ENCODE results near the gene DOCK10. TPM values are rescaled to one million over a fixed set of nuclear protein-coding genes. Genes with fewer than 3 reads are reported as not detected.

Gene DOCK10
- polyA plus RNA-seq (1.0 to 2.5 TPM (median 1.4 TPM) in 3 replicates), polyA minus RNA-seq (1.2 to 2.7 TPM (median 1.5 TPM) in 3 replicates)
- polyA plus RNA-seq (2011; ENCODE audit: low read depth): 0.27 TPM
- polyA plus RNA-seq (2011; cell fraction: cytosol; rRNA removed): 0.21 and 0.29 TPM in 2 replicates
- 0.80 and 1.8 TPM in 2 replicates for polyA plus RNA-seq (2011; cell fraction: nucleus; rRNA removed)
- 0.01 and 0.58 TPM in 2 replicates for polyA plus RNA-seq (2012; ENCODE audit: low replicate concordance)
- polyA minus RNA-seq (2011; cell fraction: cytosol; rRNA and poly(A)+ RNA removed): 4.0 TPM
- 1.3 and 1.6 TPM in 2 replicates for polyA minus RNA-seq (2011; cell fraction: nucleus; rRNA and poly(A)+ RNA removed)

GRCh38 chr2:225041851-225042799 lies at the start of gene DOCK10:
TSS of gene DOCK10 (minus strand) at chr2:225042468. CDS start at chr2:225042374, 94 bp downstream.
- Histone ChIP-seq H4K20me1 (ENCODE audit: control insufficient read depth, extremely low read depth, insufficient read depth, low read length) (no peaks in the 10 kb centered on the region), H3K36me3 (ENCODE audit: control insufficient read depth in 2 of 2, extremely low read depth in 1 of 2, insufficient read depth in 2 of 2, low read length in 2 of 2) (no peaks in the 10 kb centered on the region), H3K4me3 (ENCODE audit: control insufficient read depth in 2 of 3, extremely low read depth in 1 of 3, insufficient read depth in 2 of 3, low read depth in 1 of 3, low read length in 3 of 3) (peak within 1 kb of the TSS; percentile 39 to 70 (median 69)), H3K27ac (ENCODE audit: control insufficient read depth, insufficient read depth, low read length) (no peak within 1 kb of the TSS), H3K27me3 (ENCODE audit: control insufficient read depth, extremely low read depth, insufficient read depth, low read length) (peaks cover 24% of the 10 kb centered on the region), H3K4me1 (ENCODE audit: control insufficient read depth, extremely low read depth, insufficient read depth, low read length) (peaks cover 4% of the 10 kb centered on the region), H3K9me1 (ENCODE audit: control insufficient read depth, extremely low read depth, insufficient read depth, low read length) (no peaks in the 10 kb centered on the region), H3K9ac (ENCODE audit: control insufficient read depth, extremely low read depth, insufficient read depth, low read length) (peak within 1 kb of the TSS; percentile 22), H3K79me2 (ENCODE audit: control insufficient read depth, insufficient read depth, low read length) (no peaks in the 10 kb centered on the region), H3K4me2 (ENCODE audit: control insufficient read depth, extremely low read depth, insufficient read depth, low read depth, low read length) (peak within 1 kb of the TSS; percentile 90), H2AFZ (ENCODE audit: control insufficient read depth, low read length) (peak within 1 kb of the TSS; percentile 84), H3K9me3 (ENCODE audit: control insufficient read depth, low read depth, low read length) (no peaks in the 10 kb centered on the region)
- TF ChIP-seq CTCF (optimal IDR thresholded peaks at IDR 0.05 in 1 of 3, IDR thresholded peaks at IDR 0.05 in 1 of 3, conservative IDR thresholded peaks at IDR 0.05 in 1 of 3; ENCODE audit: extremely low read depth in 1 of 3, insufficient read depth in 2 of 3, low read length in 3 of 3) (peak in 1 of 3 experiments; percentile 9), EZH2 (IDR thresholded peaks at IDR 0.05; ENCODE audit: low read length) (no peak)
- FAIRE-seq (no peak), DNase-seq (ENCODE audit: low read depth, low spot score) (no peak)
- dilution Hi-C loops (cut with MboI; ENCODE audit: extremely low pct_ligation_motif_present, low sequenced_read_pairs): no loop called here

GRCh38 chr2:225091336-225091735 lies 49.1 kb upstream of the DOCK10 start:
- Histone ChIP-seq H3K27ac (ENCODE audit: control insufficient read depth, insufficient read depth, low read length) (no peak overlapping the region), H3K9me3 (ENCODE audit: control insufficient read depth, low read depth, low read length) (no peaks in the 10 kb centered on the region), H3K4me2 (ENCODE audit: control insufficient read depth, extremely low read depth, insufficient read depth, low read depth, low read length) (no peak overlapping the region), H3K79me2 (ENCODE audit: control insufficient read depth, insufficient read depth, low read length) (no peaks in the 10 kb centered on the region), H3K4me3 (ENCODE audit: control insufficient read depth in 2 of 3, extremely low read depth in 1 of 3, insufficient read depth in 2 of 3, low read depth in 1 of 3, low read length in 3 of 3) (no peak overlapping the region), H3K36me3 (ENCODE audit: control insufficient read depth in 2 of 2, extremely low read depth in 1 of 2, insufficient read depth in 2 of 2, low read length in 2 of 2) (no peaks in the 10 kb centered on the region), H3K27me3 (ENCODE audit: control insufficient read depth, extremely low read depth, insufficient read depth, low read length) (no peaks in the 10 kb centered on the region), H3K4me1 (ENCODE audit: control insufficient read depth, extremely low read depth, insufficient read depth, low read length) (peaks cover 6% of the 10 kb centered on the region), H4K20me1 (ENCODE audit: control insufficient read depth, extremely low read depth, insufficient read depth, low read length) (no peaks in the 10 kb centered on the region), H3K9me1 (ENCODE audit: control insufficient read depth, extremely low read depth, insufficient read depth, low read length) (no peaks in the 10 kb centered on the region), H3K9ac (ENCODE audit: control insufficient read depth, extremely low read depth, insufficient read depth, low read length) (no peak overlapping the region), H2AFZ (ENCODE audit: control insufficient read depth, low read length) (no peak overlapping the region)
- peak; percentile 53 for DNase-seq (ENCODE audit: low read depth, low spot score)
- no peak for TF ChIP-seq CTCF (optimal IDR thresholded peaks at IDR 0.05 in 1 of 3, IDR thresholded peaks at IDR 0.05 in 1 of 3, conservative IDR thresholded peaks at IDR 0.05 in 1 of 3; ENCODE audit: extremely low read depth in 1 of 3, insufficient read depth in 2 of 3, low read length in 3 of 3)
- dilution Hi-C loops (cut with MboI; ENCODE audit: extremely low pct_ligation_motif_present, low sequenced_read_pairs): no loop called here
- FAIRE-seq: peak; percentile 97
